ENCODE results near the gene EEF1AKMT2. TPM values are rescaled to one million over a fixed set of nuclear protein-coding genes. Genes with fewer than 3 reads are reported as not detected.
A peak's percentile ranks its signal among the peaks of the same experiment; 100 is the strongest.

EEF1AKMT2 gene
- total and polyA plus RNA-seq, 2 of the 13 experiments (the other 11 are each of a cell fraction or from before 2014, with no cell fraction given): 11.3 to 19.3 TPM

DNA sequence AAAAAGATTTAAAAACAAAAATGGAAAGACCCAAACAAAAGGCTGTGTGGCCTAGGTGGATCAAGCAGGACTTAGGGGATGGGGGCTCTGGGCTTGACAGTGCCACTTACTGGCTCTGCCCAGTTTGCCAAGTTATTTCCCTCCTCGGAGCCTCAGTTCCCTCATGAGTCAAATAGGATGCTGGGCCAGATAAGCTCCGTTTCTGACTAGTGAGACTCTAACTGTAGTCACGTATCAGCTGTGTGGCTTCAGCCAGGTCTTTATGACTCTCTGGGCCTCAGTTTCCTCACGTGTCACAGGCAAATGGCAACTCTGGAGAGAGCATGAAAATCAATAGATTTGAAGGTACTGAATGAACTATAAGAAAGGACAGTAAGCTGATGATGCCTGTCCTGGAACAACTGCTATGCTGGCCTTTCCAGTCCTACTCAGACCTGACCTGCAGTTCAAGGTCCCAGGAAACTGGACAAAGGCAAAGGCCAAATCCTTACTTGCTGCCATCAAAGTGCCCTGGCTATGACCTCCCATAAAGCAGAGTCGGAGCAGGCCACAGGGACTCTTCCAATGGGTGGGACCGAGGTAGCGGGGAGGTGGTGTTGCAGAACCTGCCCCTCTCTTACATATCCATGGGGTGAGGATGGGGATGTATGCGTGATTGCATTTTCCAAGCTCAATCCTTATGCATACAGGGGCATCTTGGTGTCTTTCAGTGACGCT lies 74.5 kb downstream of the EEF1AKMT2 start:
- Histone ChIP-seq H3K4me3 (replicated peaks in 1 of 3; ENCODE audit: insufficient read depth in 1 of 3, low read depth in 2 of 3, low read length in 3 of 3) (no peak overlapping the region), H3K9me3 (ENCODE audit: low read length) (no peaks in the 10 kb centered on the region), H4K20me1 (ENCODE audit: insufficient read depth, low read length) (no peaks in the 10 kb centered on the region), H3K36me3 (replicated peaks in 1 of 2; ENCODE audit: control insufficient read depth in 1 of 2, insufficient read depth in 2 of 2, low read length in 2 of 2) (no peaks in the 10 kb centered on the region), H3K27ac (ENCODE audit: extremely low read length, insufficient read depth, low read length) (no peak overlapping the region), H3K4me2 (ENCODE audit: low read depth, low read length) (no peak overlapping the region), H3K4me1 (ENCODE audit: insufficient read depth, low read length) (peaks cover 71% of the 10 kb centered on the region), H3K27me3 (ENCODE audit: control insufficient read depth in 1 of 2, insufficient read depth in 2 of 2, low read length in 2 of 2) (no peaks in the 10 kb centered on the region), H2AFZ (ENCODE audit: low read length) (no peak overlapping the region), H3K9ac (ENCODE audit: insufficient read depth, low read depth, low read length) (no peak overlapping the region), H3K79me2 (ENCODE audit: insufficient read depth, low read length) (peaks cover 37% of the 10 kb centered on the region)
- no peak for FAIRE-seq
- TF ChIP-seq HNF4A (CRISPR knock-in tag; IDR thresholded peaks at IDR 0.05) (0 out of 2 replicates have a peak, but pooled peaks have one; percentile 26), GATAD2A (CRISPR knock-in tag; IDR thresholded peaks at IDR 0.05) (no peak), RARA (CRISPR knock-in tag; IDR thresholded peaks at IDR 0.05) (peak; percentile 84), RXRA (CRISPR knock-in tag; IDR thresholded peaks at IDR 0.05) (peak; percentile 24; the same call in 1 of the 2 replicates)
- no TSS peak for BruUV-seq (replicated peaks)
- no peak for DNase-seq (ENCODE audit: low spot score)
- CTCF ChIA-PET (ENCODE audit: low intra/inter-chr PET ratio, low total read pairs): no interaction called here
- intact Hi-C loops (cut with micrococcal nuclease; ENCODE audit: unreplicated experiment) (no loop called here), in situ Hi-C loops (cut with HindIII; ENCODE audit: extremely low pct_ligation_motif_present, low pct_unique_long_range_greater_than_20kb) (no loop called here)
- WGBS (ENCODE audit: low lambda C conversion rate): 95% methylated on average over 6 of the region's 9 CpGs
- POLR2A ChIA-PET: interaction anchor here (1.4 kb wide), 1 partner anchor 8 kb away, joined by 3 read pairs; no protein-coding TSS in a partner anchor
- no peak for ATAC-seq

DNA sequence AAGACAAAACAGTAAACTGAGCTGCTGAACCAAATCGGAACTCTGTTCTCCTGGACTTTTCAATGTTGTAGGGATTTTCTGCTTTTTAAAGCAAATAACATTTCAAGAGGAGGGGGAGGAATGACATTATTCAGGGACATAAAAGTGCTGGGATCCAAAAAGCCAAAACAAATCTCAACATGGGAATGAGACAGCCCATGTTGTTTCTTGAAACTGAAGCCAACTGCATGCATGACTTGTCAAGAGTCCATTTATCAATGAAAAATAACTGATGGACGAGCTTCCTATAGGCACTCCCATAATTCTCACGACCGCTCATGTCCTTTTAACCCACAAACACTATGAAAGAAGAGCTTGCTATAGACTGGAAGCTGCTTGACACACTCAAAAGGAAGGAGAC lies 75.3 kb downstream of the EEF1AKMT2 start:
- ChIA-PET CTCF (ENCODE audit: low intra/inter-chr PET ratio, low total read pairs) (no interaction called here), POLR2A (interaction anchor here (1.4 kb wide), 1 partner anchor 8 kb away, joined by 3 read pairs; no protein-coding TSS in a partner anchor)
- FAIRE-seq: no peak
- H3K27ac ChIP-seq (ENCODE audit: extremely low read length, insufficient read depth, low read length): no peak overlapping the region
- no peak overlapping the region for H3K4me3 ChIP-seq (replicated peaks in 1 of 3; ENCODE audit: insufficient read depth in 1 of 3, low read depth in 2 of 3, low read length in 3 of 3)
- 93% methylated on average over 4 of the region's 4 CpGs for WGBS (ENCODE audit: low lambda C conversion rate)
- BruUV-seq (replicated peaks): no TSS peak
- peaks cover 71% of the 10 kb centered on the region for H3K4me1 ChIP-seq (ENCODE audit: insufficient read depth, low read length)
- no peak overlapping the region for H3K9ac ChIP-seq (ENCODE audit: insufficient read depth, low read depth, low read length)
- H3K9me3 ChIP-seq (ENCODE audit: low read length): no peaks in the 10 kb centered on the region
- DNase-seq (ENCODE audit: low spot score): no peak
- intact Hi-C loops (cut with micrococcal nuclease; ENCODE audit: unreplicated experiment): no loop called here
- no peak overlapping the region for H3K4me2 ChIP-seq (ENCODE audit: low read depth, low read length)
- in situ Hi-C loops (cut with HindIII; ENCODE audit: extremely low pct_ligation_motif_present, low pct_unique_long_range_greater_than_20kb): no loop called here
- H4K20me1 ChIP-seq (ENCODE audit: insufficient read depth, low read length): no peaks in the 10 kb centered on the region
- H3K79me2 ChIP-seq (ENCODE audit: insufficient read depth, low read length): peaks cover 30% of the 10 kb centered on the region
- H3K36me3 ChIP-seq (replicated peaks in 1 of 2; ENCODE audit: control insufficient read depth in 1 of 2, insufficient read depth in 2 of 2, low read length in 2 of 2): no peaks in the 10 kb centered on the region
- ATAC-seq: no peak
- no peaks in the 10 kb centered on the region for H3K27me3 ChIP-seq (ENCODE audit: control insufficient read depth in 1 of 2, insufficient read depth in 2 of 2, low read length in 2 of 2)
- no peak overlapping the region for H2AFZ ChIP-seq (ENCODE audit: low read length)
- TF ChIP-seq, protein P1, sequence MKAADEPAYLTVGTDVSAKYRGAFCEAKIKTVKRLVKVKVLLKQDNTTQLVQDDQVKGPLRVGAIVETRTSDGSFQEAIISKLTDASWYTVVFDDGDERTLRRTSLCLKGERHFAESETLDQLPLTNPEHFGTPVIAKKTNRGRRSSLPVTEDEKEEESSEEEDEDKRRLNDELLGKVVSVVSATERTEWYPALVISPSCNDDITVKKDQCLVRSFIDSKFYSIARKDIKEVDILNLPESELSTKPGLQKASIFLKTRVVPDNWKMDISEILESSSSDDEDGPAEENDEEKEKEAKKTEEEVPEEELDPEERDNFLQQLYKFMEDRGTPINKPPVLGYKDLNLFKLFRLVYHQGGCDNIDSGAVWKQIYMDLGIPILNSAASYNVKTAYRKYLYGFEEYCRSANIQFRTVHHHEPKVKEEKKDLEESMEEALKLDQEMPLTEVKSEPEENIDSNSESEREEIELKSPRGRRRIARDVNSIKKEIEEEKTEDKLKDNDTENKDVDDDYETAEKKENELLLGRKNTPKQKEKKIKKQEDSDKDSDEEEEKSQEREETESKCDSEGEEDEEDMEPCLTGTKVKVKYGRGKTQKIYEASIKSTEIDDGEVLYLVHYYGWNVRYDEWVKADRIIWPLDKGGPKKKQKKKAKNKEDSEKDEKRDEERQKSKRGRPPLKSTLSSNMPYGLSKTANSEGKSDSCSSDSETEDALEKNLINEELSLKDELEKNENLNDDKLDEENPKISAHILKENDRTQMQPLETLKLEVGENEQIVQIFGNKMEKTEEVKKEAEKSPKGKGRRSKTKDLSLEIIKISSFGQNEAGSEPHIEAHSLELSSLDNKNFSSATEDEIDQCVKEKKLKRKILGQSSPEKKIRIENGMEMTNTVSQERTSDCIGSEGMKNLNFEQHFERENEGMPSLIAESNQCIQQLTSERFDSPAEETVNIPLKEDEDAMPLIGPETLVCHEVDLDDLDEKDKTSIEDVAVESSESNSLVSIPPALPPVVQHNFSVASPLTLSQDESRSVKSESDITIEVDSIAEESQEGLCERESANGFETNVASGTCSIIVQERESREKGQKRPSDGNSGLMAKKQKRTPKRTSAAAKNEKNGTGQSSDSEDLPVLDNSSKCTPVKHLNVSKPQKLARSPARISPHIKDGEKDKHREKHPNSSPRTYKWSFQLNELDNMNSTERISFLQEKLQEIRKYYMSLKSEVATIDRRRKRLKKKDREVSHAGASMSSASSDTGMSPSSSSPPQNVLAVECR (CRISPR knock-in tag; IDR thresholded peaks at IDR 0.05; ENCODE audit: borderline replicate concordance): no peak
- TF ChIP-seq FLYWCH1 (CRISPR knock-in tag; IDR thresholded peaks at IDR 0.05) (no peak), ZNF180 (CRISPR knock-in tag; IDR thresholded peaks at IDR 0.05; ENCODE audit: borderline replicate concordance, low read depth) (no peak), ZNF792 (CRISPR knock-in tag; IDR thresholded peaks at IDR 0.05) (no peak), KAT8 (CRISPR knock-in tag; IDR thresholded peaks at IDR 0.05) (no peak)
